Fibroblast of gingiva (primary cell): ENCODE data around the gene LDLRAD3.
"Not testable (repeated sequence)": the region's sequence is repeated elsewhere in the genome, so short reads cannot be mapped to it uniquely, and the experiment has no call there.

Experiments used
- DNase-seq: peaks from one replicate; pipeline ENCODE4 v3.0.0-alpha.2; 2011; ENCODE audit warnings: low read depth

LDLRAD3 gene

DNA sequence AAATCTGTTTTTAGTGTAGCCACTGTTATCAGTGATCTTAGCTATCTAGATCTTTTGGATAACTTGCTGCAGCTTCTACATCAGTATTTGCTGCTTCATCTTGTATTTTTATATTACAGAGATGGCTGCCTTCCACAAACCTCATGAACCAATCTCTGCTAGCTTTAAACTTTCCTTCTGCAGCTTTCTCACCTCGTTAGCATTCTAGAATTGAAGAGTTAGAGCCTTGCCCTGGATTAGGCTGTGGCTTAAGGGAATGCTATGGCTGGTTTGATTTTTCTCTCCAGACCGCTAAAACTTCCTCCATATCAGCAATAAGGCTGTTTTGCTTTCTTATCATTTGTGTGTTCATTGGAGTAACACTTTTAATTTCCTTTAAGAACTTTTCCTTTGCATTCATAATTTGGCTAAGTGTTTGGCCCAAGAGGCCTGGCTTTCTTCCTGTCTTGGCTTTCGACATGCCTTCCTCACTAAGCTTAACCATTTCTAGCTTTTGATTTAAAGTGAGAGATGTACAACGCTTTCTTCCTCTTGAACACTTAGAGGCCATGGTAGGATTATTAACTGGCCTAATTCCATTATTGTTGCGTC, 51.9 kb downstream of the LDLRAD3 start:
- no peak for DNase-seq

GRCh38 chr11:35997902-35998520, 54.1 kb downstream of the LDLRAD3 start:
- peak; percentile 34 for DNase-seq

- no peak for DNase-seq
Measured at GRCh38 chr11:35998634-35999033, 54.8 kb downstream of the LDLRAD3 start.

GRCh38 chr11:36000616-36001190, 56.8 kb downstream of the LDLRAD3 start:
- DNase-seq = no peak

GRCh38 chr11:36002196-36002595, 58.3 kb downstream of the LDLRAD3 start:
- DNase-seq = no peak

DNA sequence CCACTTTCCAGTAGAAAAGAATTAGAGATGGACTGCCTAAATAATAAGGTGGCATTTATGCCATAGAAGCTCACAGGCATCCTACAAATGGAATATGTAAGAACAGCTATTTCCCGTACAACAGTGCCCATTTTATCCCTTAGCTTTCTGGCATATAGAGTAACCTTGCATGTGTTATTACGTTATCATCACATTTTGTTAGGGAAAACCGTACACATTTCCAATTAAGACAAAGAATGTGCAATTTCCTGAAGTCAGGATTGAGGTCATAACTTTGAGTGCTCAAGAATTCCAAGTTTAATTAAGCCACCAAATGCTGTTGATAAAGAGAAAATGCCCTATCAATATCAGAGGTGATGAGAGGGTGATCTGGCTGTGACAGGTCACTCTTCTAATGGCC, 58.9 kb downstream of the LDLRAD3 start:
- DNase-seq = no peak

DNA sequence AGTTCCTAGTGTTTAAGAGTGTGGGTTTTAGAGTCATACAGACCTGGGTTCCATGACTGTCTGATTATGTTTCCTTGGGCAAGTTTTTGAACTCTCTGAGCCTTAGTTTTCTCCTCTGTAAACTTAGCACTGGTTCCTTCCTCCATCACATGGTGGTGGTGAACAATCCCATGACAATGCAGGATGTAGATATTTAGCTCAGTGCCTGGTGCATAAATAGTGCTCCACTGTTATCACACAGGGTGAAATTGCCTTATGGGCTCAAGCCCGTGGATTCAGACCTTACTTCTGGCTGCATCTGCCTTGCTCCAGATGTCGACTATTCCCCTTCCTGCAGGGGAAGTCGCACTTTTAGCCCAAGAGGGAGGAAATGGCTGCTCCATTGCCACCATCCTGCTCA, 62.7 kb downstream of the LDLRAD3 start:
- DNase-seq = no peak

DNA sequence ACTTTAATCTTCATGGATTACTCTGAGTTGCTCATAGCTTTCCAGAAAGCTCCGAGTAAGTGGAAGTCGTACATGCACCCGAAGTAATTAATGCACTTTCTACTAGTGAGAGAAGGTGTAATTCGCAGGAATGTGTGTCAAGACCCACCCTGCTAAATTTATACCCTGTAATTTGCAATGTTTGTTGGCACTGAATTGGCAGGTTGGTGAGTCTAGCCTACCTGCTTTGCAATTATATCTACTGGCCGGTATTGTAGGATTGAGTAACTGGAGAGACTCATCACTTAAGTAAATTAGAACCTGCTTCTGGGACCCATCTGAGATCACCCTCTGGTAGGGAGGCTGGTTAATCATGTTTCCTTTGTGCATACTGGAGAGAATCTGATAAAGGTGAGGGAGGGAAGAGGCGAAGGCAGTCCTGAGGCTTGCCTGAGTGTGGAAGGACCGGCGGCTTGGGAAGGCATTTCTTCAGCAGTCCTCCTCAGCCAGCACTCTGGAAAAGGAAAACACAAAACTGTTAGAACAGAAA, 63.3 kb downstream of the LDLRAD3 start:
- DNase-seq = no peak

GRCh38 chr11:36008584-36008983, 64.7 kb downstream of the LDLRAD3 start:
- peak; percentile 31 for DNase-seq

- DNase-seq = peak; percentile 71
Measured at GRCh38 chr11:36009473-36009872, 65.6 kb downstream of the LDLRAD3 start.

DNA sequence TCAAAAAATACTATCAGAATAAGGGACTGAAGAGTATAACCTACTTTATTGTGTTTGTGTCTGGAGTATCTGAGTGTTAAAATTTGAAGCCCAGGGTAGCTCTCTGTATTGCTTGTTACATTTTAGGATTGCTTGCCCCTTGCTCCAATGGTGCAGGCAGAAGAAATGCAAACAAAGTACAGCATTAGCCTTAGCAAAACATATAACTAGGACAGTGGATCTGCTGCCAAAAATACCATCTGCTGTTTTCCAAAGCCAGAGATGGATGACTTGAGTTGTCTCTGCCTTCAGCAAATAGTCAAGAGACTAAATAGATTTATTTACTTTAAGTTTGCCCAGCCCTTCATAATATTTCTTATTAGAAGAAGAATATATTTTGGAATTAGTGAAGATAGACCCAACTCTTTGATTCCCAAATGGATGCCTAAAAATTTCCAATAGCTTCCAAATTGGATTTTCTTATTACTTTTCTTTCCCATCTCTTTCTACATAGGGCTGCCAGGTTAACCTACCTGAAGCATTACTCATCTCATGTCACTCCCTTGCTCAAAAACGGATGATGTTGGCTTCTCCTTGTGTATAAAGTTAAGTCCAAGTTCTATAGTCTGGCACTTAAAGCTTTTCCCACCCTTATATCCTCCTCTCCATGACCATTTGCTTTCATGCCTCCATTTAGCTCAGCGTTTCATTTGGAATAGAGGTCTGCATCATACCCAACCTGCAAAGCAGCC, 66.3 kb downstream of the LDLRAD3 start:
- DNase-seq = peak; percentile 65

- no peak for DNase-seq
Measured at GRCh38 chr11:36011574-36011973, 67.7 kb downstream of the LDLRAD3 start.

GRCh38 chr11:36012455-36012854, 68.6 kb downstream of the LDLRAD3 start:
- DNase-seq = peak; percentile 73

DNA sequence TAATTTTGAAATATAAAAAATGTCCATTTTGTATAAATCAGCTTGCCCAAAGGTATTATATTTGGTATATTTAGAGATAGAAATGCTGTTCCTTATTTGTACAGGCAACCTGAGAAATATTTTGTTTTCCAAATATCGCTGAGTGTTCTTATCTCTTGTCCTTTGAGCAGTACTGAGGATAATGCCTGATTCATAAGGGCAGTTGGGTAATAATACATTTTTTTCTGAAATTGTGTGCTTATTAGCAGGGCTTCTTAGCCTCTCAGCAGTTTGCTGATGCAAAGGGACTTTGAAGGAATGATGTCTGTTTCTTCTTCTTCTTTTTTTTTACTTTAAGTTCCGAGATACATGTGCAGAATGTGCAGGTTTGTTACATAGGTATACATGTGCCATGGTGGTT, 69.1 kb downstream of the LDLRAD3 start:
- DNase-seq = peak; percentile 35

- DNase-seq = not testable (repeated sequence)
Measured at GRCh38 chr11:36013446-36013845, 69.6 kb downstream of the LDLRAD3 start.

DNA sequence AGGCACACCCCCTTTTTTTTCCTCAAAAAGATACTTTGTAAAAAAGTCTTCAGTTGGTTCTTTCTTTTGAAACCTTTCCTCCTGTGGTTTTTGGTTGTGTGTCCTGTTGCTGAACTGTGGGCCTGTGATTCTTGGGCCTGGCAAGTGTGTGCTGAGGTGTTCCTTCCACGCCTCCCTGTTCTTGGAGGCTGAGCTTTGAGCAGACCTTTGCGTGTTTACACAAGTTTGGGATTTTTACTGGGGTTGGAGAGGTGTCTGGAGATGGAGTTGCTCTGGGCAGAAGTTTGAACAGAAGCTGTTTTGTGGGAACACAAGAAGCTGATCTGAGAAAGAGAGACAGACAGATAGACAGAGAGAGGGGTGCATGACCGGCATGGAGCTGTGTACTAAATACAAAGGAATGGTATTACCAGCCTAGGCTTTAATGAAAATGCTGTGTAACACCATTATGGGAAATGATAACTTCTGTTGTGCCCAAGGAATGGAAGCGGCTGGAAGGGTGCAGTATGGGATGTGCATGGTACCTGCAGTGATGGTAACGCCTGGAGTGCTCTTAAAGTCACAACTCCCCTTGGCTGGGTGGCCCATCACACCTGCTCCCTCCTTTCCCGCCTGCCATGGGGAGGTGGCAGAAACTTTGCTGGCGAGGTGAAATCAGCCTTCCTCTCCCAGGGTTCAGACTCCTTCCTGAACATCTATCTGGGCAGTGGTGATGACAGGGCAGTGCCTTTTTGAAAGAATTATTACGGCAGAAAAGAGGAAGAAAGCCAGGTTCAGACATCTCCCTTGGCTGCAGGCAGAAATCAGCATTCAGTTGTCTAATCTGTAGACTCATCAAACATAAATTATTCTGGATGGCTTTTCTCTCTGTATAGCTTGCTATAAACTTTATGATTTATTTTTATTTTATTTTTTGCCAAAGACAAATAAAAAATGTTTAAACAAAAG, 70.4 kb downstream of the LDLRAD3 start:
- DNase-seq = no peak

DNA sequence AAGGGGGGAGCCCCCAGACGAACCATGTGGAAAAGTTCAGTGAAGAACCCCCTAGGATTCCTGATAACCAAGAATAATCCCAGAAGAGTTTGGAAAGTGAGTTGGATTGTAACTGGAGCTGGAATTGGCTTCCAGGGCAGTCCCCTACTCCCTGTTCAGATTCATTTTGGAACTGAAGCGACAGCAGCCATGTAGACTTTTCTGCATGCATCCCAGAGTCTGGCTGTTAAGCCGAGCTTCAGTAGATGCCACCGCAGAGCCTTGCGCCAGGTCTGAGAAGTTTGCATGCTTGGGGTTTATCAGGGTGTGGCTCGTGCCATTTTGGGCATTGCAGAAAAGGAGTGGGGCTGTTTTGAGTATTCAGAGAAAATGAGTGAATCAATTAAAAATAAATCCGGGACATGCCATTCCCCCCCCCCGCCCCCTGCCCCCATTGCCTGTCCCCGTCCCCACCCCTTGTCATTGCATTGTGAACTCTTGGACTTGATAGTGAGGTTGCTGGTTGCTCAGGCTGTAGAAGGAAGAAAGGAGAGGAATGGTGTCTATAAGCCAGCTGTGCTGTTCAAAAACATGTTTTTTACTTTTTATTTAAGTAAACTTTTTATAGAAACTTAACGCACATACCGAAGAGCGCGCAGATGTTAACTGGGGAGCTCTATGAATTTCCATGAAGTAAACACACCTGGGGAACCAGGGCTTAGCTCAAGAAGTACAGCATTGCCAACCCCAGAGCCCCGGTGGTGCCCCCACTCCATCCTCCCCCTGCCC, 71.2 kb downstream of the LDLRAD3 start:
- DNase-seq = no peak

- peak; percentile 11 for DNase-seq
Measured at GRCh38 chr11:36015799-36016198, 71.9 kb downstream of the LDLRAD3 start.

DNA sequence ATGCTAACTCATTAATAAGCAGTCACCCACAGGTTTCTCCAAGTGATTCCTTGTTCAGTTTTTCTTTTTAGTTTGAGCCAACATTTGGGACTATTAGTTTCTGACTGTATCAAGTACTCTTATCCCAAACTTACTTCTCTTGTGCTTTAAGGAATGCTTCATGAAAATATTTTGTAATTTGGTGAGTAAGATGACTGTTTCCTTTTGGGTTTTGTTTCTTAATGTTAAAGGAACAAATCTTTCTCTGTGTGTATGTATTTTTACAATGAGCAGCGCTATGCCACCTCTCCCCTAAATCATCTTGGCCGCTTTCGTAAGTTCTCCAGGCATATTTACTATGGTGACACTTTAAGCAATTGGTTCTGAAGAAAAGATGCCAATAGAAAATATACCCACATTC, 72.4 kb downstream of the LDLRAD3 start:
- DNase-seq = peak; percentile 64

DNA sequence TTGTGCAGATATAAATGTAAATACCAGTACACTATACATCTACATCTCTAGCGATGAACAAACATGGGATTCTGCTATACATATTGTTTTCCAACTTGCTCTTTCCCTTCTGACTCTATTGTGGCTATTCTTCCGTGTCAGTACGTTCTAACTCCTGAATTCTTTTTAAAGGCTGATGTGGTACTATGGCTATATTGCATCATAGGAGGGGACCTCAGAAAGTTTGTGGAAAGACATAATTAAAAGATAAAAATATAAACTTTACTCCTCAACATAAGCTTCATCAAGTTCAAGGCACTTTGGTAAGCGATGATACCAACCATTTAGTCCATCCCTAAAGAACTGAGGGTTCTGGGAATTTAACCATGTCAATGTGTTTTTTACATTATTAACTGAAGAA, 72.8 kb downstream of the LDLRAD3 start:
- DNase-seq = no peak
